Measurements from ENCODE around the gene RNF166.
A peak's percentile ranks its signal among the peaks of the same experiment; 100 is the strongest.

The RNF166 gene

GRCh38 chr16:88739139-88739976, 33.1 kb upstream of the RNF166 start:
- peak; percentile 60 for DNase-seq

- DNase-seq, result no peak
Observed at GRCh38 chr16:88738151-88739084, 32.2 kb upstream of the RNF166 start.

- DNase-seq, result peak; percentile 70
Observed at GRCh38 chr16:88737298-88738150, 31.3 kb upstream of the RNF166 start.

DNA sequence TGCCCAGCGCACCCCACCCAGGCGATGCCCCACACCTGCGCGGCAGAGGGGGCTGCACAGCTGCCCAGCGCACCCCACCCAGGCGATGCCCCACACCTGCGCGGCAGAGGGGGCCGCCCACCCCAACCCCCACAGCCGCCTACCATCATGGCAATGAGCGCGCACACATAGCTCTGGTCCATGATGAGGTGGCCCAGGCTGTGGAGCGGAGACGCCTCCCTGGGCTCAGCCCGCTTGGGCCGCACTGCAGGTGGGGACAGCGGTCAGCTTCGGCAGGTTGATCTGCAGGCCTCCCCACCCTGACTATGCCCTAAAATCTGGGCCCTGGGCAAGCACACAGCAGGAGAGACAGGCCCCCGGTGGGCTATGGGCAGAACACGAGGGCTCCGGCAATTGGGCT, 30.3 kb upstream of the RNF166 start:
- no peak for DNase-seq

- DNase-seq, result no peak
Observed at GRCh38 chr16:88736088-88736487, 29.9 kb upstream of the RNF166 start.

GRCh38 chr16:88735616-88736015, 29.4 kb upstream of the RNF166 start:
- DNase-seq, result no peak

- DNase-seq, result no peak
Observed at GRCh38 chr16:88735121-88735520, 28.9 kb upstream of the RNF166 start.

GRCh38 chr16:88734361-88734728, 28.1 kb upstream of the RNF166 start:
- DNase-seq, result no peak

- no peak for DNase-seq
Observed at GRCh38 chr16:88733630-88734360, 27.6 kb upstream of the RNF166 start.

DNA sequence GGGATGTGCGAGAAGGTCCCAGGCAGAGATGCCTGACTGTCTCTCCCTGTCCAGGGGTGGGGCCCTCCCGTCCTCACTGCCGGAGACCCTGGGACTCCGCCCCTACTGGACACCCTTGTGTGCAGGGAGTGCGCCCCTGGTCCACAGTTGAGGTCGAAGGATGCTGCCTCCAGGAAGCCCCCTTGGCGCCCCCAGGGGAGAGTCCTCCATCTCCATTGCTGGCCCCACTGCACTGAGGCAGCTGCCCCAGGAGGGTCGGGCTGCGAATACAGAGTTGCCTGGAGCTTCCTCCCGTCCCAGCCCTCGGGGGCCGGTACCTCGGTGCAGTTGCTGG, 26.7 kb upstream of the RNF166 start:
- DNase-seq, result no peak

DNA sequence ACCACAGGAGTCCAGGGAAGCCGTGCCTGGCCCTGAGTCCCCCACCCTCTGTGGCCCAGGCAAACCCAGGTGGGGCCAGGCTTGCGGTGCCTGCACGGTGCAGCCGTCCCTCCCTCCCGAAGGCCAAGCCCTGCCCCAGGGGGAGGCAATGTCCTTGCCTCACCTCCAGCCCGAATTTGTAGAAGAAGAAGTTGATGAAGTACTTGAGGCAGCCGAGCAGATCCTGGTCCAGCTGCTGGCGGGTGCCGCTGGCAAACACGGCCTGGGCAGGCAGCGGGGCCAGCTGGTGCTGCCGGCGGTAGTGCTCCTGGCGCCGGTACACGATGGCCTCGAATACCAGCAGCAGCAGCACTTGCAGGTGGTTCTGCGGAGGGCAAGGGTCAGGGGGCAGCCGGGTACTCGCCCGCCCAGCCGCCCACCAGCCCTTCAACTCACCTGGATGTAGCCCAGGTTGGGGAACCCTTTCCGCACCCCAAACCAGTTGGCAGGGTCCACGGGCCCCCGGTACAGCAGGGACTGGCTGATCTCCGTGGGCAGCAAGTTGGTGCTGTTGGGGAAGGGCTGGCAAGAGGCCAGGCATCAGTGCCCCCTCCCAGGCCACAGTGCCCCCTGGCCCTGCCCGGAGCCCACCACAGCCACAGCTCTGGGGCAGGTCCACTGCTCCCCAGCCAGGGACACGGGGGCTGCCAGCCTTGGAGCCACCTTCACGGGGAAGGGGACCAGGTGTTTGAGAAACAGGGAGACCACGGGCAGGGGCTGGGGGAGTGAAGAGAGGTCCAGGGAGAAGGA, 26.2 kb upstream of the RNF166 start:
- no peak for DNase-seq

DNA sequence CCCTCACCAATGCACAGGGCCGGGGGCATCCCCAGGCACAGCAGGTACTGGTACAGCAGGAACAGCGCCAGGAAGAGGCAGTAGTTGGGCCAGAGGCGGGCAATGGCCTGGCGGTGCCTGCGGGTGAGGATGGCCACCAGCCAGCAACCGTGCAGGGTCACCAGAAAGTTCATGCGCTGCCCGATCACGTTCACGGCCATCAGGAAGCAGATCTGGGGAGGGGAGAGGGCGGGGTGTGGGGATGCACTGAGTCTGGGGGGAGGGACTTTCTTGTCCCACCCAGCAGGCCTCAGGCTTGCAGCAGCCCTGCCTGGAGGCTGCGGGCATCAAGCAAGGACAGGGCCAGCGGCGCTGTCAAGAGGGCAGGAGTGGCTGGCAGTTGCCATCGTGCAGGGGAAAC, 25.5 kb upstream of the RNF166 start:
- DNase-seq, result no peak

GRCh38 chr16:88730632-88731607, 24.7 kb upstream of the RNF166 start:
- DNase-seq, result peak; percentile 64

- DNase-seq, result no peak
Observed at GRCh38 chr16:88727871-88728270, 21.7 kb upstream of the RNF166 start.

GRCh38 chr16:88726981-88727380, 20.8 kb upstream of the RNF166 start:
- DNase-seq, result no peak

- no peak for DNase-seq
Observed at GRCh38 chr16:88726408-88726749, 20.2 kb upstream of the RNF166 start.

- DNase-seq, result no peak
Observed at GRCh38 chr16:88725609-88726407, 19.6 kb upstream of the RNF166 start.

- no peak for DNase-seq
Observed at GRCh38 chr16:88724855-88725555, 18.8 kb upstream of the RNF166 start.

- no peak for DNase-seq
Observed at GRCh38 chr16:88723911-88724310, 17.7 kb upstream of the RNF166 start.

Measured in right hindlimb (tissue), 1 donor.